ENCODE data around the gene OTOS. TPM values are rescaled to one million over a fixed set of nuclear protein-coding genes. Genes with fewer than 3 reads are reported as not detected.

Gene OTOS
- total RNA-seq, 2 donors from 2014 or later, result not detected

DNA sequence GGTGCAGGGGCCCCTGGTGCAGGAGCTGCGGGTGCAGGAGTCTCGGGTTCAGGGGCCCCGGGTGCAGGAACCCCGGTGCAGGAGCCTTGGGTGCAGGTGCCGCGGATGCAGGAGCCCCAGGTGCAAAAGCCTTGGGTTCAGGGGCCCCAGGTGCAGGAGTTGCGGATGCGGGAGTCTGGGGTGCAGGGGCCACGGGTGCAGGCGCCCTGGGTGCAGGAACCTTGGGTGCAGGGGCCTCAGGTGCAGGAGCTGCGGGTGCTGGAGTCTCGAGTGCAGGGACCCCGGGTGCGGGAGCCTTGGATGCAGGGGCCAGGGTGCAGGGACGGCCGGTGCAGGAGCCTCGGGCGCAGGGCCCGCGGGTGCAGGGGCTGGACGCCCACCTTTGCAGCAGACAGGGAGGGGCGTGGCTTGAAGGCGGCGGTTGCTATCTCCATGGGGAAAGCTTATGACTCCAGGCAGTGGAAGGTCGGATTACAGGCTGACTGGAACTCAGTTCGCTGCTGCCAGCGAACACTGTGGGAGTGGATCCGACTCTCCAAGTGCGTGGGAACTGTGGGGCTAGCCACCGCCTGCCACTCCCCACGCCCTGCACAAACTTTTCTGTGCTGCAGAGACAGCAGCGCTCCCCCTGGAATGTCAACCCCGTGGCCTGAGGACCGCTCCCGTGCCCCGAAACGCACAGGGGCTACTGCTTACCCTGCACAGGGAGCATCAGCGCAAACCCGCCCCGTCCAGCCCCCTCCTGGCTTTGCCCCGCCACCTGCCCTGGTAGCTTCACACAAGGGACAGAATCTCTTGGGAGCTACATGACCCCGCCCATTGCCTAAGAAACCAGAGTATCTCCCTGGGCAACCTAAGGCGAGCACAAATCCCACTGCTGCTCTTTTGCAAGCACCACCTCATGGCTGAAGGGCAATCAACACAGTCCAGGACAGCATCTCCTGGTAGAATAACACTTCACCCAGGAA lies 44.6 kb downstream of the OTOS start:
- DNase-seq (no peak), ATAC-seq (no peak)
- intact Hi-C loops (cut with DNase I, micrococcal nuclease), result no loop called here

DNA sequence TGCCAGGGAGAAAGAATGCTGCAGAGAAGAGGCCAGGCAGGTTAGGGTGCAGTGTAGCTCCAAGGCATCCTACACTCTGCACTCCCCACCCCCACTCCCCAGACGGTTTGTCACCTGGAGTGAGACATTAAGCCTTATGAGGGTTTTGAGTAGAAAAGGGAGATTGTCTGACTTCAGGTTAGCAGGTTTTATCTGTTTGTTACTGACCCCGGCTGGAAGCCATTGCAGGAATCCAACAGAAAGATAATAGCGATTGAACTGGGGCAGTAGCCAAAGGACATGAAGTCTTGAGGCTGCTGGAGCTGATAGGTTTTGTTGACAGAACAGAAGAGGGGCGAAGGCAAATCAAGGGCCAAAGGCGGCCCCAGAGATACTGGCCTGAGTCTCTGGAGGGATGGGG lies 51.2 kb downstream of the OTOS start:
- ATAC-seq, result no peak
- no peak for DNase-seq
- intact Hi-C loops (cut with DNase I, micrococcal nuclease), result no loop called here

Other genes with a start within 250 kb of the OTOS start
- gene NDUFA10, start 115.3 kb downstream of the OTOS start, total RNA-seq, result 100 to 1,000 TPM; 222 to 260 TPM
- not detected for gene OR6B2, start 110.2 kb downstream of the OTOS start, total RNA-seq
- not detected for gene OR6B3, start 87.1 kb downstream of the OTOS start, total RNA-seq
- gene COPS9, start 4.4 kb downstream of the OTOS start, total RNA-seq, result 100 to 1,000 TPM in 1 of 2 donors, 10 to 100 TPM in 1; 100.0 to 100 TPM